Glutamatergic neuron (in vitro differentiated cells): ENCODE data around the gene EVC2. TPM values are rescaled to one million over a fixed set of nuclear protein-coding genes. Genes with fewer than 3 reads are reported as not detected.

Experiments used
- DNase-seq: peaks from one replicate; pipeline ENCODE4 v3.0.0; 2022
- H3K27ac Mint-ChIP-seq: one replicate; pipeline ENCODE4 v1.8.0; 2020; ENCODE audit warnings: mild to moderate bottlenecking, mixed read lengths, inconsistent platforms; ENCODE audit not compliant: unreplicated experiment
- H3K27me3 Mint-ChIP-seq: one replicate; pipeline ENCODE4 v1.8.0; 2020; ENCODE audit warnings: mild to moderate bottlenecking, moderate library complexity, mixed read lengths, inconsistent platforms; ENCODE audit not compliant: unreplicated experiment
- H3K36me3 Mint-ChIP-seq: one replicate; pipeline ENCODE4 v1.8.0; 2020; ENCODE audit warnings: mild to moderate bottlenecking, mixed read lengths, inconsistent platforms; ENCODE audit not compliant: unreplicated experiment
- H3K4me1 Mint-ChIP-seq: one replicate; pipeline ENCODE4 v1.8.0; 2020; ENCODE audit warnings: mild to moderate bottlenecking, low read depth, mixed read lengths, inconsistent platforms; ENCODE audit not compliant: unreplicated experiment
- H3K4me3 Mint-ChIP-seq: one replicate; pipeline ENCODE4 v1.8.0; 2020; ENCODE audit warnings: mild to moderate bottlenecking, mixed read lengths, inconsistent platforms; ENCODE audit not compliant: unreplicated experiment
- H3K9me3 Mint-ChIP-seq: one replicate; pipeline ENCODE4 v1.8.0; 2020; ENCODE audit warnings: mild to moderate bottlenecking, moderate library complexity, mixed read lengths, inconsistent platforms; ENCODE audit not compliant: unreplicated experiment
- total RNA-seq: library from RNA; stranded (reverse); fragmentation: NEBNext Ultra II Directional; extraction: Animal tissue kit (Norgen Biotek cat#: 25700); gene quantifications from one replicate; pipeline ENCODE4 v1.2.1, GENCODE V29; 2021; ENCODE audit not compliant: unreplicated experiment
- TF ChIP-seq, protein P1 (sequence below): fragments of 200-600 bp; sonication (generic); IDR thresholded peaks from one replicate; pipeline ENCODE4 v1.5.0; 2021; ENCODE audit not compliant: partially characterized antibody, unreplicated experiment

The EVC2 gene
- total RNA-seq, 1 donor from 2014 or later = 2.3 TPM

DNA sequence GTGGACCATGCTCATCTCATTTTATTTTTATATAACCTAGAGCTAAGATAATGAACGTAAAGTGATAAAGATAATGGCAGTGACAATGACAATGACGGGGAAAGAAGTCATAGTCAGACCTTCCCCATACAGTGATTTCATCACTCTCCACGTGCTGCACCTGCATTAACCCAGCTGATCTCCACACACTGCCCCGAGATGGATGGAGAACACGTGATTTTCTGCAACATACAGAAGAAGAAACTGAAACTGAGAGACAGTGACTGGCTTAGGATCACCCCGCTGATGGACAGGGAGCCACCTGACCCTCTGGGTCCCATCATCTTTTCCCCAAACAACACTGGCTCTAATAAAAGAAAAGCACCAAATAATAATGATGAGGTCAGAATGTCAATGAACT, 22.0 kb downstream of the EVC2 start:
- Mint-ChIP-seq H3K4me1 (no peaks in the 10 kb centered on the region), H3K9me3 (no peaks in the 10 kb centered on the region), H3K4me3 (no peak overlapping the region), H3K27ac (no peak overlapping the region), H3K27me3 (no peaks in the 10 kb centered on the region), H3K36me3 (peaks cover 6% of the 10 kb centered on the region)
- TF ChIP-seq, protein P1, sequence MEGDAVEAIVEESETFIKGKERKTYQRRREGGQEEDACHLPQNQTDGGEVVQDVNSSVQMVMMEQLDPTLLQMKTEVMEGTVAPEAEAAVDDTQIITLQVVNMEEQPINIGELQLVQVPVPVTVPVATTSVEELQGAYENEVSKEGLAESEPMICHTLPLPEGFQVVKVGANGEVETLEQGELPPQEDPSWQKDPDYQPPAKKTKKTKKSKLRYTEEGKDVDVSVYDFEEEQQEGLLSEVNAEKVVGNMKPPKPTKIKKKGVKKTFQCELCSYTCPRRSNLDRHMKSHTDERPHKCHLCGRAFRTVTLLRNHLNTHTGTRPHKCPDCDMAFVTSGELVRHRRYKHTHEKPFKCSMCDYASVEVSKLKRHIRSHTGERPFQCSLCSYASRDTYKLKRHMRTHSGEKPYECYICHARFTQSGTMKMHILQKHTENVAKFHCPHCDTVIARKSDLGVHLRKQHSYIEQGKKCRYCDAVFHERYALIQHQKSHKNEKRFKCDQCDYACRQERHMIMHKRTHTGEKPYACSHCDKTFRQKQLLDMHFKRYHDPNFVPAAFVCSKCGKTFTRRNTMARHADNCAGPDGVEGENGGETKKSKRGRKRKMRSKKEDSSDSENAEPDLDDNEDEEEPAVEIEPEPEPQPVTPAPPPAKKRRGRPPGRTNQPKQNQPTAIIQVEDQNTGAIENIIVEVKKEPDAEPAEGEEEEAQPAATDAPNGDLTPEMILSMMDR = no peak
- DNase-seq = no peak

DNA sequence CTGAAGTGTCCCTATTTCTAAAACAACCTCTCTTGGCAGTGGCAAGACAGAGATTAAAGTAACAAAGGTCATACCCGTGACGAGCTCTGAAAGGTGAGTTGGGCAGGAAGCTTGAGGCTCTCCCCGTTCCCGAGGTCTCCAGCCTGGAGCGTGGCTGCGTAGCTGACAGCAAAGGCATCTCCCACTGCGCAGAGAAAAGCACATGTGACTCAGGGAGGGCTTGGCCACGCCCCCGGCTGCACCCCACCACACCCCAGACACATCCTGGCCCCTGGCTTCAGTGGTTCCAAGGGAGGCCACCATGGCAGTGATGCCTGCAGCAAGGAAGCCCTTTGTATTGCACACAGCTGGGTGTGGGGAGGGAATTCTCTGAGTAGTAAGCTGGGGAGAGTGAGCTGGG, 23.1 kb downstream of the EVC2 start:
- no peak overlapping the region for H3K27ac Mint-ChIP-seq
- H3K4me3 Mint-ChIP-seq = no peak overlapping the region
- TF ChIP-seq, protein P1 = no peak
- H3K4me1 Mint-ChIP-seq = no peaks in the 10 kb centered on the region
- peaks cover 6% of the 10 kb centered on the region for H3K36me3 Mint-ChIP-seq
- no peaks in the 10 kb centered on the region for H3K9me3 Mint-ChIP-seq
- DNase-seq = no peak
- no peaks in the 10 kb centered on the region for H3K27me3 Mint-ChIP-seq

DNA sequence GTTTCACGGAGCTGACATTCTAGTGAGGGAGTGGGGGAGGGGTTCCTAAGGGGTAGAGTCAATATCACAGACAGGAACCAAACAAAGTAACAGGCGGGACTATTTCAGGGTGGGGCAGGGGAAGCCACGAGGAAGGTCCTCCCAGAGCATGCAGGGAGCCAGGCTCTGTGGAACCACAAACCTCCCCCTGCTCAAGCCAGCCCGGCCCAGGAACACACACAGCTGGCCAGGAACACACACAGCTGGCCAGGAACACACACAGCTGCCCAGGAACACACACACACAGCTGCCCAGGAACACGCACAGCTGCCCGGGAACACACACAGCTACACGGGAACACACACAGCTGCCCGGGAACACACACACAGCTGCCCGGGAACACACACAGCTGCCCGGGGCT, 24.8 kb downstream of the EVC2 start:
- Mint-ChIP-seq H3K9me3 (no peaks in the 10 kb centered on the region), H3K27ac (no peak overlapping the region), H3K4me3 (no peak overlapping the region), H3K4me1 (no peaks in the 10 kb centered on the region), H3K27me3 (no peaks in the 10 kb centered on the region), H3K36me3 (peaks cover 6% of the 10 kb centered on the region)
- TF ChIP-seq, protein P1 = no peak
- DNase-seq = no peak

DNA sequence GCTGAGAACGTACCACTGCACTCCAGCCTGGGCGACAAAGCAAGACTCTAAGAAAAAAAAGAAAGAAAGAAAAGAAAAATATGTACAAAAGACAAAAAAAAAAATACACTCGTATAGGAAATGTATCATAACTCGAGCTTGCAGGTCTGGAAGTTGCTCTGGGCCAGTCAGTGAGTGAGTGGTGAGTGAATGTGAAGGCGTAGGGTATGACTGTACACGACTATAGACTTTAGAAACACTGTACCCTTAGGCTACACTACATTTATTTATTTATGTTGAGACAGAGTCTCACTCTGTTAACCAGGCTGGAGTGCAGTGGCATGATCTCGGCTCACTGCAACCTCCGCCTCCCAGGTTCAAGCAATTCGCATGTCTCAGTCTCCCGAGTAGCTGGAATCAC, 29.4 kb downstream of the EVC2 start:
- Mint-ChIP-seq H3K4me3 (no peak overlapping the region), H3K9me3 (no peaks in the 10 kb centered on the region), H3K4me1 (no peaks in the 10 kb centered on the region), H3K27me3 (no peaks in the 10 kb centered on the region), H3K27ac (no peak overlapping the region), H3K36me3 (no peaks in the 10 kb centered on the region)
- DNase-seq = no peak
- TF ChIP-seq, protein P1 = no peak

DNA sequence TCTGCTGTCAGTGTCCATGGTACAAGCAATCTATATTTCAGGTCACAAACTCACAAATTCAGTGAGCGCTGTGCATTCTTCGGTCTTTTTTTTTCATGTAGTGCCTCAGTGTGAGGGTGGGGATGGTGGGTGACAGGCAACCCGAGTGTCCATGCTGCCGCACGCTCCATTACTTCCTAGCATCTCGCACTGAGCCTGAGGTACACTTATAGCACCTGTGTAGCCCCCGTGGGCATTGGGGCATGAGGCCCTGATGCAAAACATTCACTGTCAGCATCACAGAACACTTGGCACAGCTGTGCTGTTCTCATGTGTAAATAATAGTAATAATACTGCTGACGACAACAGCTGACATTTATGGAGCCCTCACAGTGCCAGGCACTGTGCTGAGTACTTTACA, 31.6 kb downstream of the EVC2 start:
- no peak for DNase-seq
- no peak overlapping the region for H3K27ac Mint-ChIP-seq
- H3K4me3 Mint-ChIP-seq = no peak overlapping the region
- no peaks in the 10 kb centered on the region for H3K4me1 Mint-ChIP-seq
- H3K27me3 Mint-ChIP-seq = no peaks in the 10 kb centered on the region
- H3K9me3 Mint-ChIP-seq = no peaks in the 10 kb centered on the region
- TF ChIP-seq, protein P1 = no peak
- no peaks in the 10 kb centered on the region for H3K36me3 Mint-ChIP-seq
